GM12874 (cell line): ENCODE measurements around the gene DYSF.

Experiments
- TF ChIP-seq, protein P1 (sequence below): IDR thresholded peaks from 2 replicates; pipeline ENCODE4 v1.5.1; 2011; ENCODE audit warnings: low read depth, mild to moderate bottlenecking, control low read depth, low read length, moderate library complexity; ENCODE audit not compliant: insufficient read depth

The DYSF gene

DNA sequence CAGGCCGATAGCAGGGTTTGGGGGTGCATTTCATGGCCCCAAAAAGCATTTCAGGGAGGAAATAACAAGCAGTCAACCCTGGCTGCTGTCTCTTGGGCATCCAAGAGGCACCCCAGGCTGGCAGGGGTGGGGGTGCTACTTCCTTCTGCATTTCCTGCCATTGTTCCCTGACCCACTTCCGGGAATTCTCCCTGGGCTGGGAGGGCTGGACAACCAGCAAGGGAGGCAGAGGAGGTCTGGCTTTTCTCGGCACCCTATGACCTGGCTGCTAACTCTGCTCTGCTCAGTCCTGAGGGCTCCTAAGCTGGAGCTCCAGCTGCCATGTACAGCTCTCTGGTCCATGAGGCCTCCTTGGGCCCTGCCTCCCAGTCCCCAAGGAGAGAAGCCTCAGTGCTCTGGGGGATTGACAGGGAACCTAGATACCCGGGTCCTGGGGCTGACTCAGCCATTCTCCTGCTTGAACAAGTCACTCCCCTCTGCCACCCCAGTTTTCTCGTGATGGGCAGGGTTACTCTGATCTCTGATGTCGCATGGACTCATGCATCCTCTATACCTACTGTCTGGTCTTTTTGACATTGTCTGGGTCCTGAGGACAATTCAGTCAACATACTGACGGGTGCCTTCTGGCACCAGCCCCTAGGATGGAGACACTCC is 47.2 kb downstream of the DYSF start:
- TF ChIP-seq, protein P1, sequence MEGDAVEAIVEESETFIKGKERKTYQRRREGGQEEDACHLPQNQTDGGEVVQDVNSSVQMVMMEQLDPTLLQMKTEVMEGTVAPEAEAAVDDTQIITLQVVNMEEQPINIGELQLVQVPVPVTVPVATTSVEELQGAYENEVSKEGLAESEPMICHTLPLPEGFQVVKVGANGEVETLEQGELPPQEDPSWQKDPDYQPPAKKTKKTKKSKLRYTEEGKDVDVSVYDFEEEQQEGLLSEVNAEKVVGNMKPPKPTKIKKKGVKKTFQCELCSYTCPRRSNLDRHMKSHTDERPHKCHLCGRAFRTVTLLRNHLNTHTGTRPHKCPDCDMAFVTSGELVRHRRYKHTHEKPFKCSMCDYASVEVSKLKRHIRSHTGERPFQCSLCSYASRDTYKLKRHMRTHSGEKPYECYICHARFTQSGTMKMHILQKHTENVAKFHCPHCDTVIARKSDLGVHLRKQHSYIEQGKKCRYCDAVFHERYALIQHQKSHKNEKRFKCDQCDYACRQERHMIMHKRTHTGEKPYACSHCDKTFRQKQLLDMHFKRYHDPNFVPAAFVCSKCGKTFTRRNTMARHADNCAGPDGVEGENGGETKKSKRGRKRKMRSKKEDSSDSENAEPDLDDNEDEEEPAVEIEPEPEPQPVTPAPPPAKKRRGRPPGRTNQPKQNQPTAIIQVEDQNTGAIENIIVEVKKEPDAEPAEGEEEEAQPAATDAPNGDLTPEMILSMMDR: no peak

DNA sequence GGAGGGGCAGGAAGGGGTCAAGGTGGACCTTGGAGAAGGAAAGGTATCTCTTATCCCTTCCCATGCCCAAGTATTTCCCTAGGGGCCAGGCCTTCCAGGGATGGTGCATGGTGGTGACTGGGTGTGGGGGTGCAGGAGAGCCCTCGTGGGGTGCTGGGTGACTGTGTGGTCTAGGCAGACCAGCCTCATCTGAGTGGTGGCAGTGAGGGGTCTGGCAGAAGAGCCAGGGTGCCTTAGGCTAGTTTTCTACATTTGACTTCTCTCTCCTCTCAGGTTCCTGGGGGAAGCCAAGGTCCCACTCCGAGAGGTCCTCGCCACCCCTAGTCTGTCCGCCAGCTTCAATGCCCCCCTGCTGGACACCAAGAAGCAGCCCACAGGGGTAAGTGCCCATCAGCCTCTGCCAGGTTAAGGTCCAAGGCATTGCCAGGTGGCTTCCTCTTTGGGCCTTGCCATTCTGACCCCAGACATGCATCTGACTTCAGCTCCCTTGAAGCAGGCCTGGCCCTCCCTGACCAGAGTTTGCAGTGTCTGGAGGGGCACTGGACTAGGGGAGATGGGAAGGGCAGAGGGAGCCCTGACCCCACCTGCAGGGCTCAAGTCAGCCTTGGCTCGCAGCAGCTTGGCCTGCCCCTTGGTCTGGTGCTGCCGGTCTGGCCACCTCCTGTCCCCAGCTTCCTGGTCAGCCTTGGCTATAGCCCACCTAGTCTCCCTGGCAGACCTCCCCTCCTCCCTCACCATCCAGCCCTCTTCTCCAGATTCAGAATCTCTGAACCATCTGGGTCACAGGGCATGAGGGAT is 49.8 kb downstream of the DYSF start:
- TF ChIP-seq, protein P1: no peak

DNA sequence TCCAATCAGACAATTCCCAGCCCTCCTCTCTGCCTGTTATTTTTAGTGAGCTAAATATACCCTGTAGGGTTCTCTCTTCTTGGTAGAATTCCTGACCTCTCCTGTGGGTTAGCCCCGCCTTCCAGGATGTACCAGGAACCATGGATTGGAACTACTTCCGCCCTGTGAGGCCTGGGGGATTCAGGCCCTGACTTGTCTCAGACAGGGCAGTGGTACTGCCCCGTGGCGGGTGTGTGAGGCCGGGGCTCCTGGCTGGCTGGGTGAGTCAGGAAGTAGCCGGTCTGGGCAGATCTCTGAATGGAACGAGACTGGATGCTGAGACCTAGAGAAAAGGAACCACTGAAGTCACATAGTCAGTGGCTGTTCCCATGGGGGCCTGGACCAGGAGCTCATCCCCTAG is 50.5 kb downstream of the DYSF start:
- TF ChIP-seq, protein P1: no peak

DNA sequence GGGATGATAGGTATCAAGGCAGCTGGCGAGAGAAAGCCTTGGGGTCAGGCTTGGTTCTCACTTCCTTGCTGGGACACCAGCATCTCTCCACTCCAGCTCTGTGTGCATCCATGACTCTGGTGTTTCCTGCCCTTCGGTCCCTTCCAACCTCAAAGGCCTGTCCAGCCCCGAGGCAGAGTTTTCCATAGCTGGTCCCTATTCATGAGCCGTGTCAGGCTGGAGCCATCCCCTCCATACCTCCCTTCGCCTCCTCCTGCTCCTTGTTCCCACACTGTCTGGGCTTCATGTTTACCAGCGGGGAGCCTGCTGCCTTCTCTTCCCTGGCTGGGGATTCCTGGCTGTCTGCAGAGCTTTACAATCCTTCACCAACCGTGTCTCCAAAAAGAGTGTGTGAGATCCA is 51.2 kb downstream of the DYSF start:
- TF ChIP-seq, protein P1: no peak

DNA sequence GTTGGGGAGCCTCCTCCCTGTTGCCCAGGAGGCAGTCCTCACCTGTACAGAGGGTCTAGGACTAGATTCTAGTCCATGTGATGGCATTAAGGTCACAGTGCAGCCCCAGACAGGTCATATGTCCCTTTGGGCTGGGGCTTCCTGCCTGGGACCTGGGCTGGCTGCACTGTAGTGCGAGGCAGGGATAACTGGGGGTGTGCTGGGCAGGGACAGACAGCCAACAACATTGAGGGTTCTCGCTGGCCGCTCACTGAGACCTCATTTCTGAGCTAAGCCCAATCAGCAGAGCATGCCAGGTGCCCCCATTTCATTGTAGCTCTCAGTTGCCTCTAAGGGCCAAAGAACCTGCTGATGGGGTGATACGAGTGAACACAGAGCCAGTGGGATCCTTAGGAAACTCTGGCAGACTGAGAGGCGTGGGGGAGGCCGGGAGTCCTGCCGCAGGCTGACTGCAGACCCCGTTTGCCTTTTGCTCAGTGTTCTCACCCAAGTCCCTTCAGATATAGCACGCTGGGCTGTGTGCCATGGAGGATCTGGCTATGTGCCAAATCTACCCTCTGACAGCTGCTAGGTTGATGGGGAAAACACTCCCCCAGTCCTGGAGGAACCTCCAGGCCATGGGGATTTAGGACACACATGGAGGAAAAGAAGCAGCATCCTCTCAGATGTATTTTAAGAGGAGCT is 51.9 kb downstream of the DYSF start:
- TF ChIP-seq, protein P1: no peak

DNA sequence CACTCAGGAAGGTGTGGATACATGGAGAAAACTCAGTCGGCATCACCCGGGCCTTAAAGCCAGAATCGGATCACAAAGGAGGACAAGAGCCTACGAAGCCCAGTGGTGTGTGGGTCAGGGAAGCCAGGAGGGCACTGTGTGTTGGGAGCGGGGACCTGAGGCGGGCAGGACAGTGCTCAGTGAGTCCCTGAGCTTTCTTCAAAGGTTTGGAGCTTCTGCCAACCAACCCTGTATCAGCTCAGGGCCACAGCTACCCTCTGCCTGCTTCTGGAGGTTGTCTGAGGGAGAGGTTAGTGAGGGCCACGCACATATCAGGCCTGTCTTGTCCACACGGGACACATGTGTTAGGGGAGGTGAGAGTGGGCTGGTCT is 52.4 kb downstream of the DYSF start:
- TF ChIP-seq, protein P1: no peak
